GM21529 (cell line): Measurements from ENCODE around the gene SBNO2.
"Not testable (repeated sequence)": the region's sequence is repeated elsewhere in the genome, so short reads cannot be mapped to it uniquely, and the experiment has no call there.

ENCODE experiments used
- ATAC-seq: cut with Tn5 transposase; IDR thresholded peaks from one replicate; pipeline ENCODE4 v1.9.1; 2021; ENCODE audit not compliant: unreplicated experiment

The SBNO2 gene

GRCh38 chr19:1173845-1174809 is at the start of gene SBNO2:
SBNO2 (minus strand) TSS chr19:1174268; CDS start chr19:1154276, 19,992 bp downstream.
- no peak for ATAC-seq

- ATAC-seq, result no peak
Observed at GRCh38 chr19:1223018-1223855, 49.2 kb upstream of the SBNO2 start.

GRCh38 chr19:1222394-1222793 is 48.3 kb upstream of the SBNO2 start:
- no peak for ATAC-seq

GRCh38 chr19:1221904-1222255 is 47.8 kb upstream of the SBNO2 start:
- ATAC-seq, result no peak

GRCh38 chr19:1220976-1221903 is 47.2 kb upstream of the SBNO2 start:
- ATAC-seq, result no peak

- no peak for ATAC-seq
Observed at GRCh38 chr19:1220477-1220930, 46.4 kb upstream of the SBNO2 start.

- ATAC-seq, result no peak
Observed at GRCh38 chr19:1219786-1220476, 45.9 kb upstream of the SBNO2 start.

- no peak for ATAC-seq
Observed at GRCh38 chr19:1218751-1219567, 44.9 kb upstream of the SBNO2 start.

GRCh38 chr19:1217366-1217765 is 43.3 kb upstream of the SBNO2 start:
- ATAC-seq, result no peak

- no peak for ATAC-seq
Observed at GRCh38 chr19:1216756-1217155, 42.7 kb upstream of the SBNO2 start.

- ATAC-seq, result no peak
Observed at GRCh38 chr19:1214862-1215731, 41.0 kb upstream of the SBNO2 start.

- ATAC-seq, result no peak
Observed at GRCh38 chr19:1214299-1214861, 40.3 kb upstream of the SBNO2 start.

GRCh38 chr19:1213391-1214286 is 39.6 kb upstream of the SBNO2 start:
- no peak for ATAC-seq

- no peak for ATAC-seq
Observed at GRCh38 chr19:1211494-1212234, 37.6 kb upstream of the SBNO2 start.

- ATAC-seq, result no peak
Observed at GRCh38 chr19:1210227-1210538, 36.1 kb upstream of the SBNO2 start.

GRCh38 chr19:1208830-1209229 is 34.8 kb upstream of the SBNO2 start:
- ATAC-seq, result not testable (repeated sequence)
